NB4 (cell line): ENCODE data around the gene PATJ.

ENCODE experiments used
- CTCF ChIP-seq: IDR thresholded peaks from one replicate; pipeline ENCODE4 v1.5.1; 2012; ENCODE audit warnings: low read depth, low read length
- MAX ChIP-seq: IDR thresholded peaks from 2 replicates; pipeline ENCODE4 v1.6.1; 2011; ENCODE audit warnings: low read depth, low read length
- MYC ChIP-seq: IDR thresholded peaks from 2 replicates; pipeline ENCODE4 v1.6.1; 2011; ENCODE audit warnings: low read depth, low read length
- POLR2A ChIP-seq: IDR thresholded peaks from 2 replicates; pipeline ENCODE4 v1.6.1; 2011; ENCODE audit warnings: mild to moderate bottlenecking; ENCODE audit not compliant: insufficient read length; ENCODE audit errors: extremely low read depth

GRCh38 chr1:61981870-61982660, 239.8 kb downstream of the PATJ start:
- TF ChIP-seq POLR2A = no peak
- TF ChIP-seq MAX = no peak
- no peak for TF ChIP-seq CTCF
- no peak for TF ChIP-seq MYC
